Stimulated activated CD4-positive, alpha-beta T cell treated with anti-CD3 and anti-CD28 coated beads, Interleukin-2, amount 100 ng/mL, for 48 hours (primary cell): Measurements from ENCODE around the gene FAM124A.

Experiments used
- DNase-seq, 2 donors: peaks; one replicate each; pipeline ENCODE4 v3.0.0-alpha.2; 2020

FAM124A gene

GRCh38 chr13:51221674-51222036 is 543 bp upstream of the FAM124A start:
- DNase-seq = no peak

DNA sequence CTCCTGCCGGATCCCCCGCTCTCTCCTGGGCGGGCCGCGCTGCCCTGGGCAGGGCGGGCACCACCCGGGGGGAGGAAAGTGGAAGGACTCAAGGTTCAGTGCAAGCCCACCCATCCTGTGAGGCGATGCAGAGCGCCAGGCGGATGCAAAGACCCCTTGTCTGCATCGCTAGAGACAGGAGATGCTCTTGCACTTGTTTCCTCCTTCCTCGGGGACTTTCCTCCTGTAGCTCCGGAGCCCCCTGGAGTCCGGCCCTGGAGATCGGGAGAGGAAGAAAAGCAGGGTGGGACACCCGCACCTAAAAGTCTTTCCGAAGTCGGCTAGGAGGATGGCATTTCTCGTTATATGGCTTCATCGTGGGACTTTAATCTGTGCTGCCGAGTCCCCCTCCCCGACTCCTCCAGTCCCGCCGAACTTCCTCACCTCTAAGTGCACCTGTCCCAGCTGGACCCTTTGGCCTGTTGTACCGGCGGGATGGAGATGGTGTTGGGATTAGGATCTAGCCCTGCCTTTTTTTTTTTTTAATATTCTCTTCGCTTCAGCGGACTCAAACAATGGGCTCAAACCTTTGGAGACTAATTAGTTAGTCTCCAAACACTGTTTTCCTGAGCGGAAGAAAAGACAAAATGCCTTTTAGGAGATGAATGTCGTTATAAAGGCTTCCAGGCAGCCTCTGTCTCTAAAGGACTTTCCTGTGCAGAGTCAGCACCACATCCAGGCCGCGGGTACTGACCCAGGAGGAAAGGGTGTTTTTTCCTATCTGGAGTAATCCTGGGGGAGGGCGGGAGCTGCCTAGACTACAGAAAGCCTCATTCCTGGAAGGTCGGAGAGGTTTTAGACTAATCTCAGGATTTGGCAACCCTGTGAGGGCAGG is 725 bp downstream of the FAM124A start:
- no peak for DNase-seq

DNA sequence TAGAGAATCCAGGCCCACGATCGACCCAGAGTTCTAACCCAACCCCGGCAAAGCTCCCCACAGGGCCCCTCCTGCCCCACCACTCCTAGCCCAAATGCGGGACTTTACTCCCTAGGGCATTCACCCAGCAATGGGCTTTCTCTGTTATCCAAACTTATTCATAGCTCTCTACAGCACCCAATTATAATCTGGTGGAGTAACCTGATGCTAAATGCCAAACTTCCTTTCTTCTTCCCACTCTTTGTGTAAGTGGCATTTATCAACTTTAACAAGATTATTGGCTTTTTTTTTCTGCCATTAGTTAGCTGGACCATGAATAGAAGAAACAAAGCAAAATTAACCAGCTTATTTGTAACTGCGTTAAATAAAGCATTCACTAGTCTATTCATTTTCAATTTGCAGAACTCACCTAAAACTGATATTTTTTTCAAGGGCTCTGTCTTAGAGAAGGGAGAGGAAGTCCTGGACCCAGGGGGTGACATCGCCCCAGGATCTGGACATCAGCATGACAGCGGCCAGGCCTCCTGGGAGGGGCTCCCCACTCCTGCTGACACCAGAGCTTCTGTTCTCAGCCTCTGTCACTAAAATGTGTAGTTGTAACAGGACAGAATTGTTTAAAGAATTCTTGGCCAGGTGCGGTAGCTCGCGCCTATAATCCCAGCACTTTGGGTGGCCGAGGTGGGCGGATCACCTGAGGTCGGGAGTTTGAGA is 1.5 kb downstream of the FAM124A start:
- no peak for DNase-seq

- no peak for DNase-seq
These were observed 2.8 kb downstream of the FAM124A start for GRCh38 chr13:51225029-51225428.

- DNase-seq = no peak
These were observed 5.2 kb downstream of the FAM124A start for GRCh38 chr13:51227404-51227803.

DNA sequence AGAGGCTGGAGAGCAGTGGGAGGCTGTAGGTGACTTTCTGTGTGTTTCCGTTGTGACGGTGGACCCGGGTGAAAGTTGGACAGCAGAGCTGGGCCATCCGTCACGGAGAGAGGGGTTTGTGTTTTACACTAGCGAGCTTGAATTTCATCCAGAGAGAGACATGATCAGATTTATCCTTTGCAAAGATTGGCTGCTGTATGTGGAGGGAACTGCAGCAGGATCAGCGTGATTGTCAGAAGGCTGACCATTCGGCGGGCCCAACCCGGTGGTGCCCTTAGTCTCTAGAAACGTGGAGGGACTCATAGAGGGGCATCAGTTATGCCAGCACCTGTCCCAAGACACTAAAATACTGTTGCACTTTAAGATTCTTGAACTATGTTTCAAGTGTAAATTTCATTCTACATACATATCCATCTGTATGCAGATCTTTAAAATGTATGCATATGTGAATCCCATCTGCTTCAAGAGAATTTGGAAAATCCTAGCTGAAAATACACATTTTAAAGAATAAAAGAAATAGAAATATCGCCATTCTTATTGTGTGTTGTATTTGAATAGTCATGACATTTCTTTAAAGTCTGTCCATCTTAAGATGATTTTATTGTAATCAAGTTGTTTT is 7.0 kb downstream of the FAM124A start:
- DNase-seq = no peak

GRCh38 chr13:51229731-51230130 is 7.5 kb downstream of the FAM124A start:
- DNase-seq = no peak

GRCh38 chr13:51230477-51231105 is 8.4 kb downstream of the FAM124A start:
- no peak for DNase-seq

GRCh38 chr13:51231456-51231855 is 9.3 kb downstream of the FAM124A start:
- DNase-seq = no peak

GRCh38 chr13:51232328-51232727 is 10.1 kb downstream of the FAM124A start:
- DNase-seq = no peak

DNA sequence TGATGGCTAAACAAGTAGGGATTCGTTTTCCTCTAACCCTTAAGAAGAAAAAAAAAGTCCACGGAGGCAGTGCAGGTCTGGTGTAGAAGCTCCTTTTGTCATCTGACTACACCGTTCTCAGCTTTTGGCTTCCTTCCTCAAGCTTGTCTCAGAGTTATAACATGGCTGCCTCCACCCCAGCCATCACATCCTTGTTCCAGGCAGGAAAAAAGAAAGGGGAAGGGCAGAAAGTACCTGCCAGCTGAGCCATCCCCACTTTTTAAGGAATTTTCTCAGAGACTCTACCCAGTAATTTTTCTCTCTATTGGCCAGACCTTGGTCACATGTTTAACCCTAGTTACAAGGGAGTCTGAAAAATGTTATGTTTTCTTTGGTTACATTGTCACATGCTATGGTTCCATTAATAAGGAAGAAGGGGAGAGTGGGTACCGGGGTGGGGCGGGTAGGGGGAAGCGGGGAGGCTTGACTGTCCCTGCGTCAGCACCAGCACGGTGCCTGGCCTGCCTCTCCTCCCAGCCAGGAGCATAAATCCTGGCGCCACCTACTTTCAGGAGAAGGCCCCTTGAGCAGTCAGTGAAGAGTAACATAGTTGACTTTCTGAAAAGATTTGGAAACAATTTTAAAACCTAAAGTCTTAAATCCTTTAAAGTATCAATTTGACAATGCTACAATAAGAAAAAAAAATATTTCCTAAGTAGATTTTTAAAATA is 11.1 kb downstream of the FAM124A start:
- DNase-seq = no peak

- DNase-seq = no peak
These were observed 12.5 kb downstream of the FAM124A start for GRCh38 chr13:51234676-51235075.

GRCh38 chr13:51235186-51235585 is 13.0 kb downstream of the FAM124A start:
- no peak for DNase-seq

- no peak for DNase-seq
These were observed 13.7 kb downstream of the FAM124A start for GRCh38 chr13:51235756-51236490.

DNA sequence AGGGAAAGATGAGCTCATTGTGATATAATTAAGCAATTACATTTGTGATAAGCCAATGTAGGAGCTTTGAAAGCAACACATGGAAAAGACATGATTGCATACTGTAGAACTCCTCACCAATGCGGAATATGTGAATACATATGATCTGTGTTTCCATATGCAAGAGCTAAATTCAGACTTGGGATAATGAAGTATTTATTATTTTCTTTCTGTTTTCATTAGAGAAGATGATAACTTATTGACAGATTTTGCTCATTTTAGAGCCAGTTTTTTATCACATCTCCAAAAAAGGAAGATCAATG is 14.2 kb downstream of the FAM124A start:
- no peak for DNase-seq

DNA sequence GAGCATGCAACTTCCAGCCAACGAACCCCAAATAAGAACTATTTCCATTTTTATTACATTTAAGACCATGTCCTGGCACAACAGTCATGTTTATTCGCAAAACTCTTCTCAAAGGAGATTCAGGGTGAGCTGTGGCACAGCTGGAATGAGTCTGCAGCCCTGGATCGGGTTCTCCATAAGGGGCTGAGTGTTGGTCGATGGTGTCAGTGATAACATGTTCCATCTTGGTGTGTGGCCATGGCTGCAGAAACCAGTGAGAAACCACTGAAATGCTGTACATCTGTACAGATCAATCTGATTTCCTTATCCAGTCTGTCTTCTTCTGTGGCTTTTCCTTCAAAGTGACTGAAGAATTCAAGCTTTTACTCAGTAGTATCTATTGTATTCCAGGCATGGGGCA is 15.2 kb downstream of the FAM124A start:
- no peak for DNase-seq

DNA sequence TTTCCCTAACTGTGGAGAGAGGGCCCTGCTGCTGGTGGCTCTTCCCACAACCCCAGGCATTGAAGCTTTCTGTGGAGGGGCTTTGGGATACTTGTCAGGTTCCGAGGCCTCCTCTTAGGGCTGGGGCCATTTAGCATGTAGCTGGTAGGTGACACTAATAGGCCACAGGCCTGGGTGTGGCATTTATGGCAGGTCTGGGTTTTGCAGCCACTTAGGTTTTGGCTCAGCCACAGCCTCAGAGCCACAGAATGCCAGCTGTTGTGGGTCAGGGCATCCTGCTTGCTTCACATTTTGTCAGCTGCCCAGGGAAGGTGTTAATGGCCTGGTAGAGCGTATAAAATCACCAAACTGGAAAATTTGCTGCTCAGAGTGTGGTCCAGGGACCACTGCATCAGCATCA is 15.7 kb downstream of the FAM124A start:
- DNase-seq = no peak

GRCh38 chr13:51240178-51240577 is 18.0 kb downstream of the FAM124A start:
- no peak for DNase-seq

- DNase-seq = no peak
These were observed 18.8 kb downstream of the FAM124A start for GRCh38 chr13:51240958-51241357.

DNA sequence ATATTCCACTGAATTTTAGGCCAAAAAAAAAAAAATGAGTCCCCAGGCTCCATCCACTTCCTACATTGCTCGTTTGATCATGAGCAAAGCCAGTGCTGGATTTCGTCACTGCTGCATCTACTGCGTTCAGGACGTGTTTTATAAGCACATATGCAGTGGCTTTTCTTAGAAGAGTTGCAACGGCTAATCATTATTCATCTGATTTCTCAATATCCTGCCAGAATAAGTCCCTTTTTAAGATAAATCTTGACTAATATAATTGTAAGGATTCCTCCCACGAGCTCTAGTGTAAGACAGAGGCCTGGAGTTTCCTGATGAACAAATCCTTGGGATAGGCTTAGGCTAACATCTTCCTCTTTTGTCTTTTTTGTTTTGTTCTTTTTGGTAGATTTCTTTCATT is 19.5 kb downstream of the FAM124A start:
- DNase-seq = no peak

- DNase-seq = no peak
These were observed 21.0 kb downstream of the FAM124A start for GRCh38 chr13:51243227-51243626.

- DNase-seq = no peak
These were observed 21.6 kb downstream of the FAM124A start for GRCh38 chr13:51243832-51244231.
